Heart right ventricle (tissue), 16 donors: ENCODE measurements around the gene UBE2QL1. TPM values are rescaled to one million over a fixed set of nuclear protein-coding genes. Genes with fewer than 3 reads are reported as not detected.

Source experiments
- ATAC-seq, 8 donors: fragments of 200-7000 bp; cut with Tn5 transposase; one replicate each; pipeline ENCODE4 v1.9.1; 2020; ENCODE audit warnings: mild to moderate bottlenecking in 8 of 8, moderate library complexity in 8 of 8, moderate number of reproducible peaks in 1 of 8
- DNase-seq, 2 donors: peaks; one replicate each; pipeline ENCODE4 v3.0.0-alpha.2; 2020
- H3K27ac ChIP-seq, 10 donors: fragments of 200-600 bp; sonication (generic) in 2 of 10; one replicate each; pipeline versions ENCODE4 v1.5.0 to v1.8.0; 2020 to 2022; ENCODE audit warnings: mild to moderate bottlenecking in 3 of 10
- H3K27me3 ChIP-seq, 7 donors: fragments of 200-600 bp; one replicate each; pipeline ENCODE4 v1.8.0; 2021 to 2022; ENCODE audit warnings: mild to moderate bottlenecking in 2 of 7
- H3K36me3 ChIP-seq, 9 donors: fragments of 200-600 bp; sonication (generic) in 1 of 9; one replicate each; pipeline versions ENCODE4 v1.5.0 to v1.8.0; 2020 to 2022; ENCODE audit warnings: mild to moderate bottlenecking in 2 of 9
- H3K4me1 ChIP-seq, 9 donors: fragments of 200-600 bp; sonication (generic) in 1 of 9; one replicate each; pipeline versions ENCODE4 v1.5.0 to v1.8.0; 2020 to 2022; ENCODE audit warnings: mild to moderate bottlenecking in 4 of 9
- H3K4me3 ChIP-seq, 10 donors: fragments of 200-600 bp; sonication (generic) in 2 of 10; one replicate each; pipeline versions ENCODE4 v1.5.0 to v1.8.0; 2020 to 2022; ENCODE audit warnings: mild to moderate bottlenecking in 7 of 10, moderate library complexity in 2 of 10
- H3K9me3 ChIP-seq, 11 donors: fragments of 200-600 bp in 10 of 11; sonication (generic) in 2 of 11; one replicate each; pipeline versions ENCODE4 v1.5.0 to v1.8.0; 2013 to 2022; ENCODE audit warnings: mild to moderate bottlenecking in 2 of 11, control low read depth in 1 of 11, moderate library complexity in 1 of 11
- WGBS, 2 donors: extraction: QIAGEN DNeasy Blood & Tissue Kit; methylation state at CpG; one replicate each; pipeline ENCODE4 v1.1.7; 2013; ENCODE audit warnings: inconsistent platforms in 1 of 2; 5-methylcytosine and 5-hydroxymethylcytosine counted together
- intact Hi-C, 10 donors: fragments of 100-400 bp; cut with DNase I; formaldehyde crosslinking; loops; one replicate each; pipeline versions ENCODE4 v1.11.1 to v1.14.2; 2022
- polyA plus RNA-seq, 2 donors: library from polyadenylated mRNA; stranded (reverse); fragments of 200-250 nt; gene quantifications; one replicate each; pipeline ENCODE4 v1.2.3, GENCODE V29; 2013
- total RNA-seq, 10 donors: library from RNA; stranded (reverse); fragmentation: NEBNext Ultra II Directional in 3 of 10; extraction: Animal tissue kit (Norgen Biotek cat#: 25700) in 3 of 10; gene quantifications; one replicate each; pipeline versions ENCODE4 v1.2.1 to v1.2.4, GENCODE V29; 2021 to 2023
- TF ChIP-seq, protein P1 (sequence below), 9 donors: fragments of 200-600 bp; sonication (generic) in 2 of 9; IDR thresholded peaks; one replicate each; pipeline versions ENCODE4 v1.5.0 to v1.8.0; 2021 to 2022; ENCODE audit warnings: antibody characterized with exemption in 9 of 9, mild to moderate bottlenecking in 5 of 9, moderate library complexity in 1 of 9
- donor health status: Arrhythmogenic right ventricular cardiomyopathy.
- donor health status: ischemic (EF 13 %, LVEDD 7.1; RV severe dilation, severe dysfunction).
- donor health status: healthy with polysubstance abuse.
- donor health status: DM: no; HTN: yes; CAD: no.
- donor health status: DM: no; HTN: no; CAD: no.
- donor health status: ischemic (EF 25% LVEDD 6.9; RV normal size, moderate dysfunction).
- donor health status: ischemic (EF 25% LVEDD 5.7; RV mildly dilated, moderate dysfunction).
- donor health status: healthy.
- donor health status: DM: yes; HTN: yes; CAD: no.
- donor health status: Ischemic cardiomyopathy.
- donor health status: ischemic (EF 35%, LVEDD 5.7; RV mildly dilated, moderate dysfunction).
- donor health status: nonischemic (EF 11% LVEDD 7.7; RV severe dilation, severe dysfunction).
- donor health status: DM: yes; HTN: yes; CAD: no.
- donor health status: PGD.
- donor health status: ischemic (EF 29% LVEDD 5.4; RV normal size, mild dysfunction).
- donor health status: nonischemic (EF 23%, LVEDD 6.1; RV moderate dilation, normal function).

Gene UBE2QL1
- total and polyA plus RNA-seq, 12 donors = 8.9 to 26.3 (median 18.1) TPM

DNA sequence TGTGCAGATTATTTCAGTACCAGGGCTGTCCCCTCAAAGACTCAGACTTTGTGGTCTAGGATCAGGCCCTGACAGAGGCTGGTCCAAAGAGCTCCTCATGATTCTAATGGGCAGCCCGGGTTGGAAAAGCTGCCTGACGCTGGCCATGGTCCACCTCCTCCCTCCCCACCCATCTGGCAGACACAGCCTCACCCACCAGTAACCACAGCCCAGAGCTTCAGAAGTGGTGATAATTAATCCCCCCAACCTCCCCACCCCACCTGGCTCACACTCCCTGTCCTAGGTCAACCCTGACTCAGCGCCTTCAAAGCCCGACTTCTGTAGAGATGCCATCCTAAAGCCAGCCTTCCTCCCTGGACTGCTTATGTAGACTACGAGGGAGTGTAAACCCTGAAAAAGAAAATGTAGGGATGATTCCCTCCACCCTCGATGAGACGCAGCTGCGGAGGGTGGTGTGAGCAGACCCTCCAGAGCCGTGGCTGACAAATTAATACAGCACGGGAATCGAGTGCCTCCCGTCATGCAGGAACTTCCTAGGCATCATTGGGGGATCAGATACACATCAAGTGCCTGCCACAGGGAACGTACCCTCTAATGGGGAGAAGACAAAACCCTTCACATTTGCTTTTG lies 7.0 kb downstream of the UBE2QL1 start:
- DNase-seq (peak in 1 of 2 donors; percentile 54), ATAC-seq (peak; percentile 20 to 72 (median 50))
- H3K4me3 ChIP-seq = peak overlapping the region in 1 of 10 donors; percentile 9
- H3K36me3 ChIP-seq = no peaks in the 10 kb centered on the region
- H3K27ac ChIP-seq = peak overlapping the region; percentile 49 to 93 (median 82)
- intact Hi-C loops = loop anchor here in 1 of 10 donors (1.0 kb wide), 1 partner anchor 15 kb away; no protein-coding TSS in a partner anchor
- peaks cover 0 to 37% (median 11%) of the 10 kb centered on the region in 7 donors for H3K27me3 ChIP-seq
- 50 to 66% methylated on average over 13 of the region's 13 CpGs for WGBS, 2 donors
- TF ChIP-seq, protein P1, sequence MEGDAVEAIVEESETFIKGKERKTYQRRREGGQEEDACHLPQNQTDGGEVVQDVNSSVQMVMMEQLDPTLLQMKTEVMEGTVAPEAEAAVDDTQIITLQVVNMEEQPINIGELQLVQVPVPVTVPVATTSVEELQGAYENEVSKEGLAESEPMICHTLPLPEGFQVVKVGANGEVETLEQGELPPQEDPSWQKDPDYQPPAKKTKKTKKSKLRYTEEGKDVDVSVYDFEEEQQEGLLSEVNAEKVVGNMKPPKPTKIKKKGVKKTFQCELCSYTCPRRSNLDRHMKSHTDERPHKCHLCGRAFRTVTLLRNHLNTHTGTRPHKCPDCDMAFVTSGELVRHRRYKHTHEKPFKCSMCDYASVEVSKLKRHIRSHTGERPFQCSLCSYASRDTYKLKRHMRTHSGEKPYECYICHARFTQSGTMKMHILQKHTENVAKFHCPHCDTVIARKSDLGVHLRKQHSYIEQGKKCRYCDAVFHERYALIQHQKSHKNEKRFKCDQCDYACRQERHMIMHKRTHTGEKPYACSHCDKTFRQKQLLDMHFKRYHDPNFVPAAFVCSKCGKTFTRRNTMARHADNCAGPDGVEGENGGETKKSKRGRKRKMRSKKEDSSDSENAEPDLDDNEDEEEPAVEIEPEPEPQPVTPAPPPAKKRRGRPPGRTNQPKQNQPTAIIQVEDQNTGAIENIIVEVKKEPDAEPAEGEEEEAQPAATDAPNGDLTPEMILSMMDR (IDR thresholded peaks at IDR 0.05) = no peak
- peaks cover 0 to 57% (median 31%) of the 10 kb centered on the region in 9 donors for H3K4me1 ChIP-seq
- H3K9me3 ChIP-seq = no peaks in the 10 kb centered on the region

DNA sequence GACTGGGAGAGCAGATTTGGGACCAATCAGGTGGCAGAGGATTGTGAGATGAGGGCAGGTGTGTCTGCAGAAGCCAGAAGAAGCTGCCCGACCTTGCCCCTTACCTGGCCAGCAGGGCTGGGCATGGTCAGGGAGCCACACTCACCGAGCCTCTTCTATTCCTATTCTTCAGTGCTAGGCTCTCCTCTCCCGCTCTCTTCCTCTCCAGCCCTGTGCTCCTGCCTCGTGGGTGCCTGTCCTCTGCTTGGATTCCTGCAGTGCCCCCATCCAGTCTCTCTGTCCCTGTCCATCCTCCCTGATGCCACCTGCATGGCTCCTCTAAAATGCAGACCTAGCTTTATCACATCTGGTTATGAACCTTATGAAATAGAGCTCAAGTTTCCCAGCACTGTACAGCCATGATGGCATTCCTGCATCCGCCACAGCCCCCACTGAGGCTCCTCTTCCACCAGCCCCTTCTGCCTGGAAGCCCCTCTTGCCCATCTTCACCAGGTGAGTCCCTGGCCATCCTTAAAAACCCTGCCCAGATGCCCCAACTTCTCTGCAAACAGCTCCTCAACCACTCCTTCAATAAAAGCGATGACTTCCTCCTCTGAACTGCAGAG lies 8.2 kb downstream of the UBE2QL1 start:
- 81 to 82% methylated on average over 6 of the region's 6 CpGs for WGBS, 2 donors
- DNase-seq (no peak), ATAC-seq (no peak)
- no peak overlapping the region for H3K4me3 ChIP-seq
- TF ChIP-seq, protein P1 (IDR thresholded peaks at IDR 0.05) = no peak
- intact Hi-C loops = loop anchor here in 1 of 10 donors (1.0 kb wide), 1 partner anchor 17 kb away; no protein-coding TSS in a partner anchor
- H3K27me3 ChIP-seq = peaks cover 0 to 25% (median 0%) of the 10 kb centered on the region in 7 donors
- H3K36me3 ChIP-seq = no peaks in the 10 kb centered on the region
- H3K27ac ChIP-seq = peak overlapping the region in 6 of 10 donors; percentile 9 to 93 (median 62)
- no peaks in the 10 kb centered on the region for H3K9me3 ChIP-seq
- peaks cover 0 to 57% (median 31%) of the 10 kb centered on the region in 9 donors for H3K4me1 ChIP-seq

DNA sequence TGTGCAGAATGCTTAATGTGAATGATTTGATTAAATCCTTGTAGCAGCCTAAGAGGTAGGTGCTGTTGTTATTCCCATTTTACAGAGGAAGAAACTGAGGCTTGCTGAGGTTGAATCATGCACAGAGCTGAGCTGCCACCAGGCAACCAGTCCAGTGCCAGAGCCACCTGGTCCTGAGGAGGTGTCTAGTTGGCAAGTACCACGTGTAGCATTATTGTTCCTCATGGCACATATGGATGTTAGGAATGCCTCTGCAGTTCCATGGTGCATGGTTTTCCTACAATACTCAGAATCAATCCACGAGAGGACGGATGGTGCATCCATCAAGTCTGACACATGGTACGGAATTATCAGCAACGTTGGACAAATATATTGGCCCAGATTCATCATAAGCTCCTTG lies 8.9 kb downstream of the UBE2QL1 start:
- WGBS, 2 donors = 64 to 66% methylated on average over 5 of the region's 5 CpGs
- TF ChIP-seq, protein P1 (IDR thresholded peaks at IDR 0.05) = no peak
- Histone ChIP-seq H3K4me3 (no peak overlapping the region), H3K27ac (no peak overlapping the region), H3K36me3 (no peaks in the 10 kb centered on the region), H3K27me3 (peaks cover 0 to 18% (median 0%) of the 10 kb centered on the region in 7 donors), H3K9me3 (no peaks in the 10 kb centered on the region), H3K4me1 (peaks cover 0 to 55% (median 28%) of the 10 kb centered on the region in 9 donors)
- intact Hi-C loops = no loop called here
- DNase-seq (no peak), ATAC-seq (no peak)

DNA sequence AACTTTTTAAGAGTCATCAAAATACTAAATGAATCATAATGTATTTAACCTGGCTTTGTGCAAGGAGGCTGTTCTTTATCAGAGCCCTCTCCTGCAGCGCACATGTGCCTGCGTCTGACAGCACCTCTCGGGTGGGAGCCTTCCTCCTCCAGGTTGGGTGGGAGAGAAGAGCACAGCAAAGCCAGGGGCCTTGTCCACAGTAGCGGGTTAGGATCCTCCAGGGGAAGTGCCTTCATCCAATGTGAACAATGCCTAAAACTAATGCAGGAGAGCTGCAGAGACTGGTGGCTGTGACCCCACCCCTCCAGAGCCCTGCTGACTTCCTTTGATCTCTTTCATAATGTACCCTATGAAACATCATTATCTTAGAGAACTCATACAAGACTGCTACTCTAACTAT lies 10.2 kb downstream of the UBE2QL1 start:
- H3K9me3 ChIP-seq = no peaks in the 10 kb centered on the region
- TF ChIP-seq, protein P1 (IDR thresholded peaks at IDR 0.05) = no peak
- intact Hi-C loops = no loop called here
- 49 to 55% methylated on average over 4 of the region's 4 CpGs for WGBS, 2 donors
- peak overlapping the region in 1 of 10 donors; percentile 17 for H3K27ac ChIP-seq
- DNase-seq (no peak), ATAC-seq (no peak)
- H3K27me3 ChIP-seq = peaks cover 0 to 12% (median 0%) of the 10 kb centered on the region in 7 donors
- H3K4me1 ChIP-seq = peaks cover 0 to 42% (median 16%) of the 10 kb centered on the region in 9 donors
- H3K4me3 ChIP-seq = no peak overlapping the region
- H3K36me3 ChIP-seq = no peaks in the 10 kb centered on the region
